A549 (cell line): ENCODE measurements around the gene TJP3. TPM values are rescaled to one million over a fixed set of nuclear protein-coding genes. Genes with fewer than 3 reads are reported as not detected.

ENCODE experiments used
- ATAC-seq, 2 experiments: fragments of 200-7000 bp in 1 of 2; fragments of >200 bp in 1 of 2; cut with Nextera tagmentation in 1 of 2; cut with Tn5 transposase in 1 of 2; 3 replicates each; pipeline versions ENCODE4 v1.8.0 to v1.9.1; 2018 to 2020; ENCODE audit warnings: mild to moderate bottlenecking in 1 of 2, moderate library complexity in 1 of 2
- CTCF ChIA-PET: fragments of 300-600 bp; sonication (Branson Sonifier 250); formaldehyde crosslinking; extraction: SDS; loops from one replicate; lab custom pipeline; 2021; ENCODE audit warnings: antibody characterized with exemption, inconsistent platforms; lab: Yijun Ruan, JAX
- POLR2A ChIA-PET: fragments of 350-600 bp; formaldehyde crosslinking; extraction: SDS; loops from one replicate; lab custom pipeline; 2021; ENCODE audit warnings: antibody characterized with exemption, inconsistent platforms; lab: Yijun Ruan, JAX
- DNase-seq, 2 experiments: peaks; one replicate each; pipeline versions ENCODE4 v3.0.0 to v3.0.0-alpha.2; 2011 to 2016; ENCODE audit warnings: low read depth in 1 of 2, low spot score in 1 of 2
- FAIRE-seq: peaks from 2 replicates; lab custom pipeline; 2011; peaks lifted over from hg19 to GRCh38; lab: Jason Lieb, UNC
- H3K27ac ChIP-seq, 2 experiments: fragments of >200 bp; sonication (Bioruptor Twin); formaldehyde crosslinking; 3 replicates each; pipeline ENCODE4 v1.5.1; 2016 to 2017
- H3K4me1 ChIP-seq: fragments of >200 bp; sonication (Bioruptor Twin); formaldehyde crosslinking; 3 replicates; pipeline ENCODE4 v1.6.1; 2016
- H3K4me2 ChIP-seq: fragments of >200 bp; sonication (Bioruptor Twin); formaldehyde crosslinking; 3 replicates; pipeline ENCODE4 v1.6.1; 2016
- H3K4me3 ChIP-seq: fragments of >200 bp; sonication (Bioruptor Twin); formaldehyde crosslinking; 3 replicates; pipeline ENCODE4 v1.5.1; 2016
- H3K9me3 ChIP-seq: fragments of >200 bp; sonication (Bioruptor Twin); formaldehyde crosslinking; 3 replicates; pipeline ENCODE4 v1.6.1; 2016
- BHLHE40 ChIP-seq: IDR thresholded peaks from 2 replicates; pipeline ENCODE4 v1.6.1; 2012; ENCODE audit warnings: low read depth, low read length, inconsistent platforms
- CBX8 ChIP-seq: fragments of 200-600 bp; sonication (generic); IDR thresholded peaks from 2 replicates; pipeline ENCODE4 v1.6.1; 2016
- CEBPB ChIP-seq, 2 experiments: fragments of >200 bp in 1 of 2; sonication (Bioruptor Twin) in 1 of 2; formaldehyde crosslinking in 1 of 2; IDR thresholded peaks; 2 replicates each; pipeline ENCODE4 v1.6.1; 2012 to 2016
- CHD2 ChIP-seq: fragments of 150-350 bp; IDR thresholded peaks from 2 replicates; pipeline ENCODE4 v1.6.1; 2014; ENCODE audit warnings: low read length; ENCODE audit not compliant: partially characterized antibody
- EHF ChIP-seq: fragments of 250-450 bp; sonication (Bioruptor Pico); IDR thresholded peaks from 2 replicates; pipeline ENCODE4 v1.5.0; 2020; ENCODE audit warnings: mild to moderate bottlenecking
- FOSB ChIP-seq: fragments of 250-450 bp; sonication (Bioruptor Pico); IDR thresholded peaks from 2 replicates; pipeline ENCODE4 v1.5.0; 2020; ENCODE audit warnings: mild to moderate bottlenecking, moderate library complexity
- FOSL2 ChIP-seq, 2 experiments: fragments of 450-650 bp in 1 of 2; fragments of >200 bp in 1 of 2; sonication (Bioruptor Twin) in 1 of 2; formaldehyde crosslinking; IDR thresholded peaks; 2 replicates each; pipeline versions ENCODE4 v1.5.0 to v1.6.1; 2016 to 2020; ENCODE audit warnings: mild to moderate bottlenecking in 1 of 2, moderate library complexity in 1 of 2
- HEYL ChIP-seq: fragments of 250-450 bp; sonication (Bioruptor Pico); IDR thresholded peaks from 2 replicates; pipeline ENCODE4 v1.8.0; 2021; ENCODE audit warnings: mild to moderate bottlenecking, moderate library complexity
- HOXB13 ChIP-seq: fragments of 250-450 bp; sonication (Bioruptor Pico); IDR thresholded peaks from 2 replicates; pipeline ENCODE4 v1.5.0; 2020; ENCODE audit warnings: low read depth, mild to moderate bottlenecking, moderate library complexity
- KDM5A ChIP-seq: fragments of 200-600 bp; sonication (generic); IDR thresholded peaks from 2 replicates; pipeline ENCODE4 v1.6.1; 2016; ENCODE audit warnings: antibody characterized with exemption, mild to moderate bottlenecking
- NR3C1 ChIP-seq: fragments of >200 bp; sonication (Bioruptor Twin); formaldehyde crosslinking; IDR thresholded peaks from 3 replicates; pipeline ENCODE4 v1.6.1; 2017
- PHF8 ChIP-seq: fragments of 200-600 bp; sonication (generic); IDR thresholded peaks from 2 replicates; pipeline ENCODE4 v1.6.1; 2016; ENCODE audit warnings: low read depth, mild to moderate bottlenecking, antibody characterized with exemption, moderate library complexity, borderline replicate concordance
- POLR2A ChIP-seq: IDR thresholded peaks from 2 replicates; pipeline ENCODE4 v1.6.1; 2012; ENCODE audit warnings: mild to moderate bottlenecking, low read length
- RAD21 ChIP-seq, 2 experiments: fragments of >200 bp in 1 of 2; sonication (Bioruptor Twin) in 1 of 2; formaldehyde crosslinking in 1 of 2; IDR thresholded peaks in 1 of 2; conservative IDR thresholded peaks in 1 of 2; 2 replicates in 1 of 2; 3 replicates in 1 of 2; pipeline ENCODE4 v1.6.1; 2012 to 2018; ENCODE audit warnings: inconsistent platforms in 1 of 2
- RARB ChIP-seq: fragments of 250-450 bp; sonication (Bioruptor Pico); IDR thresholded peaks from 2 replicates; pipeline ENCODE4 v1.8.0; 2021; ENCODE audit warnings: mild to moderate bottlenecking, moderate library complexity
- RNF2 ChIP-seq: fragments of 200-600 bp; sonication (generic); IDR thresholded peaks from 2 replicates; pipeline ENCODE4 v1.6.1; 2016; ENCODE audit warnings: low read depth, mild to moderate bottlenecking, antibody characterized with exemption, moderate library complexity, borderline replicate concordance
- SREBF2 ChIP-seq: fragments of 450-650 bp; IDR thresholded peaks from 2 replicates; pipeline ENCODE4 v1.6.1; 2014; ENCODE audit warnings: mild to moderate bottlenecking, moderate library complexity
- TP53 ChIP-seq: fragments of 250-450 bp; sonication (Bioruptor Pico); IDR thresholded peaks from 2 replicates; pipeline ENCODE4 v1.5.0; 2021; ENCODE audit warnings: mild to moderate bottlenecking, moderate library complexity
- ZNF302 ChIP-seq: fragments of 250-450 bp; sonication (Bioruptor Pico); IDR thresholded peaks from 2 replicates; pipeline ENCODE4 v1.9.0; 2021; ENCODE audit warnings: inconsistent platforms, mild to moderate bottlenecking, moderate library complexity
- ZSCAN20 ChIP-seq: fragments of 250-450 bp; sonication (Bioruptor Pico); IDR thresholded peaks from 2 replicates; pipeline ENCODE4 v1.8.0; 2022; ENCODE audit warnings: mild to moderate bottlenecking, moderate library complexity
- WGBS: methylation state at CpG from one replicate; pipeline ENCODE4 v1.1.6; 2017; ENCODE audit errors: missing lambda C conversion rate; 5-methylcytosine and 5-hydroxymethylcytosine counted together
- polyA plus RNA-seq, 4 experiments: library from polyadenylated mRNA; depleted of rRNA in 3 of 4; stranded (reverse); fragments of >200 nt; fragmentation: RNase III in 1 of 4; extraction: RNeasy Plus Mini Kit Qiagen cat#74134 plus additional on column Dnase treatment in 1 of 4; gene quantifications; 2 replicates in 3 of 4; 3 replicates in 1 of 4; pipeline ENCODE4 v1.2.3, GENCODE V29; 2011 to 2017
- TF ChIP-seq, protein P1 (sequence below): IDR thresholded peaks from 2 replicates; pipeline ENCODE4 v1.6.1; 2012
- TF ChIP-seq, protein P2 (sequence below): IDR thresholded peaks from 2 replicates; pipeline ENCODE4 v1.6.1; 2012; ENCODE audit warnings: low read depth, borderline replicate concordance
- TF ChIP-seq, protein P3 (sequence below): fragments of 200-600 bp; sonication (generic); IDR thresholded peaks from 2 replicates; pipeline ENCODE4 v1.6.1; 2016; ENCODE audit warnings: antibody characterized with exemption, mild to moderate bottlenecking, moderate library complexity
- TF ChIP-seq, protein P4 (sequence below): fragments of 250-450 bp; sonication (Bioruptor Pico); IDR thresholded peaks from 2 replicates; pipeline ENCODE4 v1.5.0; 2020; ENCODE audit warnings: low read depth, mild to moderate bottlenecking, moderate library complexity

The TJP3 gene
- polyA plus RNA-seq, 2 of the 4 experiments (the other 2 are of a cell fraction): 1.5 to 2.3 TPM

DNA sequence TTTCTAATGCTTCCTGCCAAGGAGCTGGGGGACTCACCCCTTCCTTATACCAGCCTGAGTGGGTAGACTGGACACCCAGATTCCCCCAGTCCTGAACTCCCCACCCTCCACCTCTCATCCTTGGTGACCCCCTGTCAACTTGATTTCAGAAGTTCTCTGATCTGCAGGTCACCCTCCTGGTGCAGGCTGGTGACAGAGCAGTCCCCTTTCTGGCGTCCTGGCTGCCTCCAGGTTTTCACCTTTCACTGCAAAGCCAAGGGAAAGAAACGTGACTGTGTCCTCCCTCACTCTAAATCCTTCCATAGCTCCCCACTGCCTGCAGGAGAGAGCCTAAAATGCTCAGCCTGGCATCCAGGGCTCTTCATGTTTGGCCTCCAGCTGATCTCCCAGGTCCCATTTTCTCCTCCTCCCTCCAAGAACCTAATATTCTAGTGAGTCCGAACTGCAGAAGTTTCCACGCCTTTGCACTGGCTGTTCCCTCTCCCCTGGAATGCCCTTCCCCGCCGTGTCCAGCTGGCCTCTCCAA, 82.1 kb downstream of the TJP3 start (continued):
- TF ChIP-seq, protein P1, sequence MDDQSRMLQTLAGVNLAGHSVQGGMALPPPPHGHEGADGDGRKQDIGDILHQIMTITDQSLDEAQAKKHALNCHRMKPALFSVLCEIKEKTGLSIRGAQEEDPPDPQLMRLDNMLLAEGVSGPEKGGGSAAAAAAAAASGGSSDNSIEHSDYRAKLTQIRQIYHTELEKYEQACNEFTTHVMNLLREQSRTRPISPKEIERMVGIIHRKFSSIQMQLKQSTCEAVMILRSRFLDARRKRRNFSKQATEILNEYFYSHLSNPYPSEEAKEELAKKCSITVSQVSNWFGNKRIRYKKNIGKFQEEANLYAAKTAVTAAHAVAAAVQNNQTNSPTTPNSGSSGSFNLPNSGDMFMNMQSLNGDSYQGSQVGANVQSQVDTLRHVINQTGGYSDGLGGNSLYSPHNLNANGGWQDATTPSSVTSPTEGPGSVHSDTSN: no peak

DNA sequence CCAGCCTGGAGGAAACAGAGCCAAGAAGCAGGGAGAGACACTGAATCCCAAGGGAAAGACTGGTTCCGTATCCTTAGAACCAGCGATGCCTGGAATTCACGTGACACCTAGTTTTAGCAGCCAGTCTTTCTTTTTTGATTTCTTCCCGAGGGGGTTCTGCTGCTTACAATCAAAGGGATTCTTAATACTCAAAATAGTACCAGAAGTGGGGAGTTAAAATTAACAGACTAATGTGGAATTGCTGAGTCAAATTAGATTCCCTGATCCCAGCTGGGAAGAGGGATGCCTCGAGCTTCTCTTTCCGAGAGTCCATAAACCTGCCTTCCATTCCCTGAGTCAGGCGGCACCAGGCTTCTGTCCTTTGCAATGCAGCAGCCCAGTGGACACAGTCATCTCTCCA, 82.8 kb downstream of the TJP3 start:
- WGBS: 72% methylated on average over 7 of the region's 7 CpGs
- ChIA-PET POLR2A (no interaction called here), CTCF (interaction anchor here (1.3 kb wide), 1 partner anchor 30 kb away, joined by 4 read pairs; no protein-coding TSS in a partner anchor)
- DNase-seq (no peak), FAIRE-seq (no peak), ATAC-seq (no peak)
- Histone ChIP-seq H3K4me2 (no peak overlapping the region), H3K4me1 (no peaks in the 10 kb centered on the region), H3K27ac (no peak overlapping the region), H3K4me3 (no peak overlapping the region), H3K9me3 (no peaks in the 10 kb centered on the region)
- TF ChIP-seq CEBPB (IDR thresholded peaks at IDR 0.05): no peak
- no peak for TF ChIP-seq KDM5A
- no peak for TF ChIP-seq CHD2
- no peak for TF ChIP-seq HEYL
- TF ChIP-seq ZSCAN20: no peak
- no peak for TF ChIP-seq SREBF2
- no peak for TF ChIP-seq FOSL2 (IDR thresholded peaks at IDR 0.05)
- no peak for TF ChIP-seq FOSL2 (CRISPR knock-in tag; IDR thresholded peaks at IDR 0.05)
- no peak for TF ChIP-seq RNF2
- no peak for TF ChIP-seq TP53
- no peak for TF ChIP-seq ZNF302 (CRISPR knock-in tag)
- TF ChIP-seq RARB: no peak
- TF ChIP-seq HOXB13: no peak
- no peak for TF ChIP-seq CBX8
- TF ChIP-seq, protein P2, sequence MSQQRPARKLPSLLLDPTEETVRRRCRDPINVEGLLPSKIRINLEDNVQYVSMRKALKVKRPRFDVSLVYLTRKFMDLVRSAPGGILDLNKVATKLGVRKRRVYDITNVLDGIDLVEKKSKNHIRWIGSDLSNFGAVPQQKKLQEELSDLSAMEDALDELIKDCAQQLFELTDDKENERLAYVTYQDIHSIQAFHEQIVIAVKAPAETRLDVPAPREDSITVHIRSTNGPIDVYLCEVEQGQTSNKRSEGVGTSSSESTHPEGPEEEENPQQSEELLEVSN: no peak
- TF ChIP-seq NR3C1: no peak
- no peak for TF ChIP-seq FOSB (CRISPR knock-in tag)
- TF ChIP-seq POLR2A: no peak
- TF ChIP-seq, protein P3, sequence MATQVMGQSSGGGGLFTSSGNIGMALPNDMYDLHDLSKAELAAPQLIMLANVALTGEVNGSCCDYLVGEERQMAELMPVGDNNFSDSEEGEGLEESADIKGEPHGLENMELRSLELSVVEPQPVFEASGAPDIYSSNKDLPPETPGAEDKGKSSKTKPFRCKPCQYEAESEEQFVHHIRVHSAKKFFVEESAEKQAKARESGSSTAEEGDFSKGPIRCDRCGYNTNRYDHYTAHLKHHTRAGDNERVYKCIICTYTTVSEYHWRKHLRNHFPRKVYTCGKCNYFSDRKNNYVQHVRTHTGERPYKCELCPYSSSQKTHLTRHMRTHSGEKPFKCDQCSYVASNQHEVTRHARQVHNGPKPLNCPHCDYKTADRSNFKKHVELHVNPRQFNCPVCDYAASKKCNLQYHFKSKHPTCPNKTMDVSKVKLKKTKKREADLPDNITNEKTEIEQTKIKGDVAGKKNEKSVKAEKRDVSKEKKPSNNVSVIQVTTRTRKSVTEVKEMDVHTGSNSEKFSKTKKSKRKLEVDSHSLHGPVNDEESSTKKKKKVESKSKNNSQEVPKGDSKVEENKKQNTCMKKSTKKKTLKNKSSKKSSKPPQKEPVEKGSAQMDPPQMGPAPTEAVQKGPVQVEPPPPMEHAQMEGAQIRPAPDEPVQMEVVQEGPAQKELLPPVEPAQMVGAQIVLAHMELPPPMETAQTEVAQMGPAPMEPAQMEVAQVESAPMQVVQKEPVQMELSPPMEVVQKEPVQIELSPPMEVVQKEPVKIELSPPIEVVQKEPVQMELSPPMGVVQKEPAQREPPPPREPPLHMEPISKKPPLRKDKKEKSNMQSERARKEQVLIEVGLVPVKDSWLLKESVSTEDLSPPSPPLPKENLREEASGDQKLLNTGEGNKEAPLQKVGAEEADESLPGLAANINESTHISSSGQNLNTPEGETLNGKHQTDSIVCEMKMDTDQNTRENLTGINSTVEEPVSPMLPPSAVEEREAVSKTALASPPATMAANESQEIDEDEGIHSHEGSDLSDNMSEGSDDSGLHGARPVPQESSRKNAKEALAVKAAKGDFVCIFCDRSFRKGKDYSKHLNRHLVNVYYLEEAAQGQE: no peak
- no peak for TF ChIP-seq BHLHE40
- TF ChIP-seq, protein P4, sequence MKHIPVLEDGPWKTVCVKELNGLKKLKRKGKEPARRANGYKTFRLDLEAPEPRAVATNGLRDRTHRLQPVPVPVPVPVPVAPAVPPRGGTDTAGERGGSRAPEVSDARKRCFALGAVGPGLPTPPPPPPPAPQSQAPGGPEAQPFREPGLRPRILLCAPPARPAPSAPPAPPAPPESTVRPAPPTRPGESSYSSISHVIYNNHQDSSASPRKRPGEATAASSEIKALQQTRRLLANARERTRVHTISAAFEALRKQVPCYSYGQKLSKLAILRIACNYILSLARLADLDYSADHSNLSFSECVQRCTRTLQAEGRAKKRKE (CRISPR knock-in tag): no peak

DNA sequence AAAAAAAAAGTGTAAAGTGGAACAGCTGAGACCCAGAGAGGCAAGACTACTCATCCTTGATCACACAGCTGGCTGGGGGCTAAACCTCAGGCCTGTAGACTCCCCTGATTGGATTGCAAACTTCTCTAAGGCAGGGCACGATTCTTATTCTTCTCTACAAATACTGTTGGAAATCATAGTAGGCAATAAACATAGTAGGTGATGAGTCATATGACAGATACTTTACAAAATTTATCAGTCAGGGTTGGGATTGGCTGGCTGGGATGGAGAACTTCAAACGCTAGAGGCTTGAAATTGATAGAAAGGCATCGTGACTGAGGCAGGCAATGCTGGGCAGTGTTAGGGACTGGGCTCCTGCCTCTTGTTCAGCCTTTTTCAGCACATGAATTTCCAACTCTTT, 83.9 kb downstream of the TJP3 start:
- WGBS: 44% methylated on average over 3 of the region's 3 CpGs
- CTCF ChIA-PET: interaction anchor here (0.6 kb wide), 1 partner anchor 33 kb away, joined by 4 read pairs; no protein-coding TSS in a partner anchor

More for the DNA sequence above, 83.9 kb downstream of the TJP3 start:
- ATAC-seq (no peak), DNase-seq (no peak), FAIRE-seq (no peak)
- no peak overlapping the region for H3K4me3 ChIP-seq
- no peaks in the 10 kb centered on the region for H3K4me1 ChIP-seq
- H3K9me3 ChIP-seq: peaks cover 11% of the 10 kb centered on the region; the same call in 1 of the 3 replicates
- POLR2A ChIA-PET: no interaction called here
- TF ChIP-seq EHF (CRISPR knock-in tag) (no peak), RAD21 (conservative IDR thresholded peaks at IDR 0.05 in 1 of 2, IDR thresholded peaks at IDR 0.05 in 1 of 2) (no peak), PHF8 (no peak)
- no peak overlapping the region for H3K4me2 ChIP-seq
- no peak overlapping the region for H3K27ac ChIP-seq
